G401 (cell line): ENCODE measurements around the gene LYPD5. TPM values are rescaled to one million over a fixed set of nuclear protein-coding genes. Genes with fewer than 3 reads are reported as not detected.
"Not testable (repeated sequence)": the region's sequence is repeated elsewhere in the genome, so short reads cannot be mapped to it uniquely, and the experiment has no call there.

Experiments
- DNase-seq: peaks from one replicate; pipeline ENCODE4 v3.0.0-alpha.2; 2015; ENCODE audit warnings: low spot score
- in situ Hi-C: cut with HindIII; loops from 2 replicates; pipeline ENCODE4 v1.10.0; 2016; ENCODE audit warnings: low sequenced_read_pairs, mixed read lengths
- total RNA-seq: library from RNA; depleted of rRNA; stranded (reverse); fragments of >200 nt; shearing (Covaris generic); gene quantifications from 2 replicates; pipeline ENCODE4 v1.2.3, GENCODE V29; 2014; rRNA removed

LYPD5 gene, protein sequence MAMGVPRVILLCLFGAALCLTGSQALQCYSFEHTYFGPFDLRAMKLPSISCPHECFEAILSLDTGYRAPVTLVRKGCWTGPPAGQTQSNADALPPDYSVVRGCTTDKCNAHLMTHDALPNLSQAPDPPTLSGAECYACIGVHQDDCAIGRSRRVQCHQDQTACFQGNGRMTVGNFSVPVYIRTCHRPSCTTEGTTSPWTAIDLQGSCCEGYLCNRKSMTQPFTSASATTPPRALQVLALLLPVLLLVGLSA
- total RNA-seq = not detected in 2 replicates

GRCh38 chr19:43802216-43802951 is at the start of gene LYPD5:
LYPD5 (minus strand) TSS chr19:43802447; CDS start chr19:43802380, 67 bp downstream.
- DNase-seq = no peak
- in situ Hi-C loops = no loop called here

GRCh38 chr19:43848821-43849220 is 46.6 kb upstream of the LYPD5 start:
- DNase-seq = no peak
- in situ Hi-C loops = no loop called here

GRCh38 chr19:43847884-43848283 is 45.6 kb upstream of the LYPD5 start:
- in situ Hi-C loops = no loop called here

DNA sequence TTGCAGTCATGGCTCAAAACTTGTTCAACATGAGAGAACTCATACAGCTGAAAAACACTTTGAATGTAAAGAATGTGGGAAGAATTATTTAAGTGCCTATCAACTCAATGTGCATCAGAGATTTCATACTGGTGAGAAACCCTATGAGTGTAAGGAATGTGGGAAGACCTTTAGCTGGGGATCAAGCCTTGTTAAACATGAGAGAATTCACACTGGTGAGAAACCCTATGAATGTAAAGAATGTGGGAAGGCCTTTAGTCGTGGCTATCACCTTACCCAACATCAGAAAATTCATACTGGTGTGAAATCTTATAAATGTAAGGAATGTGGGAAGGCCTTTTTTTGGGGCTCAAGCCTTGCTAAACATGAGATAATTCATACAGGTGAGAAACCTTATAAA is 45.0 kb upstream of the LYPD5 start:
- in situ Hi-C loops = no loop called here
- DNase-seq = no peak

More at GRCh38 chr19:43847884-43848283, 45.6 kb upstream of the LYPD5 start:
- no peak for DNase-seq

DNA sequence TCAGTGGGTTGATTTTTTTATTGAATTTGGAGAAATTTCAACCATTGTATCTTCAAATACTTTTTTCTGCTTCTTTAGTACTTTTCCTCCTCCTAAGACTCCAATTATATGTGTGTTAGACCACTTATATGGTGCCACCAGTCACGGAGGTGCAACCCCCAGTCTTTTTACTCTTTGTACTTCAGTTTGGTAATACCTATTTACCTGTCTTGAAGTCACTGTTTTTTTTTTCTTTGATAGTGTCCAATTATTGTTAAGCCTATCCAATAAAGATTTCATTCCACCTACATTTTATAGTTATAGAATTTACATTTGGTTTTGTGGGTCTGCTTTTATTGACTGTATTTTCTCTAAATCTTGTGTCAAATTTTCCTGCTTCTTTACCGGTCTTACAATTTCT is 39.8 kb upstream of the LYPD5 start:
- in situ Hi-C loops = no loop called here
- no peak for DNase-seq

- DNase-seq = no peak
- in situ Hi-C loops = no loop called here
Measured at GRCh38 chr19:43839139-43839538, 36.9 kb upstream of the LYPD5 start.

DNA sequence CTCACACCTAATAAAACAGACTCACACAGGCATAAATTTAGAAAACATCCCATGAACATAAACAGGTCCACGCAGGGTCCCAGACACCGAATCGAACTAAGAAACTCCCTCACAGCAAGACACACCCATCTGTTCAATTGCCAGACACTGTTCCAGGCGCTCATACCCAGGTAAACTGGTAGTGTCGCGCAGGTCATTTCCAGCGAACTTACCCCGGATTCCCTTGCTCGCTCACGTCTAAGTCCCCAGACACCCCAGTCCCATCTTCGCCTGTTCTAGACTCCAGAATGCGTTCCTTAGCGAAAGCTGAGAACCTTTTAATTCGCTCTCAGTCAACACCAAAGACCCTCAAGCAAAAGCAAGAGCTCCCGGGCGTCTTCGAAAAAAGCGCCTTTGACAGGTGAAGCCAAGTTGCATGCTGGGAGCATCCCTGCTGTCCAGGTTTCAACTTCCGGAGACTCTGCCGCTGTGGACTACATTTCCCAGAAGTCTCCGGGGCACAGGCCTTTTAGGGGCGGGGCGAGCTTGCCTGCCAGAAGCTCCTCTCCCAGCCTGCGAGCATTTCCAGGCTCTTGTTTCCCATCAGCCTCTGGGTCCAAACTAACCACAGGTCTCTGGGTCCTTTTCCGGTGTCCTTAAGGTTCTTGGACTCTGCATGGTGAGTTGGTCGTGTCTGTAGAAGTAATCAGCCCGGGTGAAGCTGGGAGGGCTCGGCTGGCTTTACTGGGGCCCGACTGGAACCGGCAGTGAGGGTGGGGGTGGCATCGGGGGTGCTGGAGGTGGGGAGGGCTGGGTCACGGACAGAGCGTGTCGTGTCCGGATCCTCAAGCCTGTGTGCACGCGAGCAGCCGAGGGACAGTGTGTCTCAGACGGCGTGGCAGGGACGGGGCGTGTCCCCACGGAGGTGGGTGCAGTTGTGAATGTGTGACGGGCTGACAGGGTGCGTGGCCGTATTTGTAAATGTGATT is 24.8 kb upstream of the LYPD5 start, which contains the start of gene ZNF283:
TSS of gene ZNF283 (plus strand) at position 535 of the 968 bp plus-strand sequence. CDS start 6,184 bp downstream, outside the sequence.
- in situ Hi-C loops = no loop called here
- peak; percentile 98 for DNase-seq

GRCh38 chr19:43824572-43824971 is 22.3 kb upstream of the LYPD5 start:
- DNase-seq, in situ Hi-C loops: not testable (repeated sequence)

GRCh38 chr19:43823856-43824255 is 21.6 kb upstream of the LYPD5 start:
- DNase-seq, in situ Hi-C loops: not testable (repeated sequence)

GRCh38 chr19:43820884-43821215 is 18.6 kb upstream of the LYPD5 start:
- in situ Hi-C loops = no loop called here
- DNase-seq = no peak

DNA sequence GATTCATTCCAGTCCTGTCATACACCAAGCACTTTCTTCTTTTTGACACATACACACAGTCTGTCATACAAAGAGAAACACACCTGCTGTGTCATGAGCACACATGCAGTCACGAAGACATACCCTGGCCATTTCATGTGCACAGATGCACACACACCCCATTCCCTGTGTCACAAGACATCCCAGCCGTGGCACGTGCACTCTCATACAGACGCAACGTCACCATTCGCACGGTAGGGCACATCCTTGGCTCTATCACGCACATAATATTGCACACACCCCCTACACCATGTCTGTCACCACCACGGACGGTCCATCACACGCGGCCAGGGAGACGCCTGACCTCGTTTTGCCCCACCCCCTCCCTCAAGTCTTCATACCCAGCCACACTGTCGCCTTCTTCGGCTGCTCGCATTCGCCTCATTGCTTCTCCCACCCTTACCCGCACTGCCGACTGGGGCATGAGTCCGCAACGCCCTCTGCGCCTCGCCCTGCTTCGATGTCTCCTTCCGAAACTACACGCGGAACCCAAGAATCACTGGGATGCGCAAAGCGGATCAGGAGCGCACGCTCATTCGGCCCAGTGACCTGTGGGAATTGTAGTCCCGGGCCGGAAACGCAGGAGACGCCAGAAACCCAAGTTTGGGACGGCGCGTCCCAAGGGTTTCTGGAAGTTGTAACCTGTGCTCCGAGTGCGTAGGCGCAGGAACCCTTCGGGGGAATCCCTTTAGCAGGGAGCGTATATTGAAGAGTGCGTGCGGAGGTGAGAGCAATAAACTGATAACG is 18.0 kb upstream of the LYPD5 start:
- in situ Hi-C loops = no loop called here
- peak; percentile 32 for DNase-seq

DNA sequence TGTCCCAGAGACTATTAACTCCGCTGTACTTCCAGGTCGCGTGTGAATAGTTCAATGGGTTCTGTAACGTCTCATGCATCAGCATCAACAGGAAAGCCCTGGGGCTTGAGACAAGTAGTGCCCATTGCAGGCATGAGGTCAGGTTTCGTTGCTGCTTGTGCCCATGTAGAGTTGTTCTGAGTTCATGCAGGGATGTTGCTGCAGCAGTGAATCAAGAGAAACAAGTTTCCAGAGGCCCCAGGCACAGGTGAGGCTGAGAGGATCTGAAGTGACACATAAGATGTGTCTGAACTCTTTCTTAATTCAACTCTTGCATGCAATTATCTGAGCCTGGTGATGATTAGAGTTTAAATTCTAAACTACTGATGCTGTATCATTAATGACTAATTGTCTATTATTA is 16.3 kb upstream of the LYPD5 start:
- no peak for DNase-seq
- in situ Hi-C loops = no loop called here

DNA sequence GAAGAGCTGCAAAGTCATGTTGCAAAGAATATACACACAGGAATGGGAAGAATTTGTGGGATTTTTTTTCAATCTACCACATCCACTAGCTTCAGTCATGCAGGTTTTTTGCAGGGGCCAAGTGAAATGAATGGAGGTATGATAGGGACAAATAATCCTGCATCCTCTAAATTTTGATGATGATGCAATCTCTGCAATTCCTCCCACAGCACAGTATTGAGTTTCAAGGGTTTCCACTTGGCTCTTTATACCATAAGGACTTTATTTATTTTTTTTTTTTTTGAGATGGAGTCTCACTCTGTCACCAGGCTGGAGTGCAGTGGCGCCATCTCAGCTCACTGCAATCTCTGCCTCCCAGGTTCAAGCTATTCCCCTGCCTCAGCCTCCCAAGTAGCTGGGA is 15.2 kb upstream of the LYPD5 start:
- DNase-seq, in situ Hi-C loops: not testable (repeated sequence)

- DNase-seq = no peak
- in situ Hi-C loops = no loop called here
Measured at GRCh38 chr19:43814663-43815352, 12.6 kb upstream of the LYPD5 start.

- no peak for DNase-seq
- in situ Hi-C loops = no loop called here
Measured at GRCh38 chr19:43812688-43813087, 10.4 kb upstream of the LYPD5 start.

GRCh38 chr19:43812259-43812658 is 10.0 kb upstream of the LYPD5 start:
- in situ Hi-C loops = no loop called here
- no peak for DNase-seq

- in situ Hi-C loops = no loop called here
- no peak for DNase-seq
Measured at GRCh38 chr19:43811837-43812236, 9.6 kb upstream of the LYPD5 start.
